ENCODE results near the gene VGF. TPM values are rescaled to one million over a fixed set of nuclear protein-coding genes. Genes with fewer than 3 reads are reported as not detected.
A peak's percentile ranks its signal among the peaks of the same experiment; 100 is the strongest.
"Not testable (repeated sequence)": the region's sequence is repeated elsewhere in the genome, so short reads cannot be mapped to it uniquely, and the experiment has no call there.

VGF gene
- total and polyA plus RNA-seq, 2 donors (not counting 3 experiments of a cell fraction or from before 2014, with no cell fraction given), result 0.03 TPM; not detected in 1

DNA sequence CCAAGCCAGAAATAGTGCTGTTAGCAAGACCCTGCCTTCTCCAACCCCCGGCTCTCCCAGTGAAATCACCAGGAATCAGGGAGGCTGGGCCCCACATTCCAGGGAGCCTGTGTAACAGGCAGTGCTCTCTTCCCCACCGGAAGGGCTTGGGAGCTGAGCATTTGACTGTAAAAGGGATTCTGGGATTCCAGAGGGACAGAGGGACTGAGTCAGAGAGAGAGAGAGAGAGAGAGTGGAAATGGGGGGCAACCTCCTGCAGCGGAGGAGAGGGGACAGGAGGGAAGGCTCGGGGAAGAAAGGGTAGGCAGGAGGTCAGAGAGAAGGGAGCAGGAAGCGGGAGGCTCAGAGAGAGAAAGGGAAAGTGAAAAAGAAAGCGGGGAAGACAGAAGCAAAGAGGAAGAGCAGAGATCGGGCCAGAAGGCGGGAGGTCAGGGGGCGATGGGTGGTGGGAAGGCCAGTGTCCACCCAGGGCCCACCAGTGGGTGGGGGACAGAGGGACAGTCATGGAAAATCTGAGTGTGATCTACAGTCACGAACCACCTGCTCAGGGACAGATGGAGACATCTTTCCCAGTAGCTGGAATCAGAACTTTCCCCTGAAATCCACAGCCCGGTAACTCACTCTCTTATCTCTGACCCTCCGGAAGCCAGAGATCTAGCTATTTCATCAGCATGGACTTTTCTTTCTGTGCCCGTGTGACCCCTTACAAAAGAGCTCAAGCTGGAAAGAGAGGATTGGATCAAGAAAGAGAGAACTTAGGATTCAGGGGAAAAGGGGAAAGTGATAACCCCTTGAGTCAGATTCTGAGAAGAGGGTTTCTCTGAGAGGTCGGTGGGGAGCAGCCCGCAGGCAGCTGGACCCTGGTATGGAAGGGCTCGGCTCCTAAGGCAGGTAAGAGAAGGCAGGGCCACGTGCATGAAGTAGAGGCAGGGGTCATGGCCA lies 43.1 kb downstream of the VGF start:
- Histone ChIP-seq H3K4me1 (ENCODE audit: control insufficient read depth, extremely low read depth, insufficient read depth, low read length) (peaks cover 70% of the 10 kb centered on the region), H3K4me2 (ENCODE audit: insufficient read depth, low read length) (peak overlapping the region; percentile 82), H3K27me3 (ENCODE audit: control insufficient read depth in 2 of 2, insufficient read depth in 2 of 2, low read length in 2 of 2) (no peaks in the 10 kb centered on the region), H3K9me3 (replicated peaks; ENCODE audit: control insufficient read depth, insufficient read depth, low read length) (no peaks in the 10 kb centered on the region), H3K9ac (replicated peaks; ENCODE audit: extremely low read depth, insufficient read depth, low read length) (peak overlapping the region; percentile 95), H3K9me1 (replicated peaks; ENCODE audit: control insufficient read depth, extremely low read depth, insufficient read depth, low read length) (no peaks in the 10 kb centered on the region), H3K36me3 (ENCODE audit: control insufficient read depth in 2 of 2, extremely low read depth in 1 of 2, insufficient read depth in 2 of 2, low read length in 2 of 2) (no peaks in the 10 kb centered on the region), H2AFZ (ENCODE audit: low read depth, low read length) (no peak overlapping the region), H4K20me1 (replicated peaks; ENCODE audit: control insufficient read depth, extremely low read depth, insufficient read depth, low read length) (no peaks in the 10 kb centered on the region), H3K4me3 (replicated peaks in 1 of 3; ENCODE audit: insufficient read depth in 1 of 3, low read depth in 1 of 3, low read length in 3 of 3) (peak overlapping the region in 2 of 3 experiments; percentile 16 to 30), H3K27ac (ENCODE audit: insufficient read depth, low read depth, low read length) (peak overlapping the region; percentile 83), H3K79me2 (ENCODE audit: control insufficient read depth, insufficient read depth, low read length) (peaks cover 23% of the 10 kb centered on the region)
- DNase-seq (ENCODE audit: low read depth, low spot score), result peak; percentile 96
- ChIA-PET POLR2A (interaction anchor here (1.1 to 3.9 kb wide), 9 partner anchors 9 to 35 kb away, joined by 3 to 49 read pairs (median 6); no protein-coding TSS in a partner anchor), CTCF (interaction anchor here (0.7 to 3.5 kb wide), 8 partner anchors 9 to 45 kb away, joined by 3 to 25 read pairs (median 7); no protein-coding TSS in a partner anchor)
- intact Hi-C loops (cut with micrococcal nuclease), result loop anchor here (1.0 to 10.0 kb wide), 3 partner anchors 10 to 1017 kb away; partner anchors contain the start of genes AP4M1 and MCM7
- BruUV-seq (replicated peaks), result no TSS peak
- FAIRE-seq, result peak; percentile 99
- dilution Hi-C loops (cut with MboI; ENCODE audit: extremely low pct_ligation_motif_present, low sequenced_read_pairs), result no loop called here
- TF ChIP-seq JUN (IDR thresholded peaks at IDR 0.05; ENCODE audit: borderline replicate concordance, insufficient read depth, insufficient read length, low read depth) (peak; percentile 83), POLR2A (IDR thresholded peaks at IDR 0.05; ENCODE audit: low read depth, low read length) (no peak), GATA2 (IDR thresholded peaks at IDR 0.05; ENCODE audit: insufficient read depth, insufficient read length, low read depth, low read length) (peak; percentile 73), MYC (IDR thresholded peaks at IDR 0.05; ENCODE audit: low read depth, low read length) (no peak), POLR2AphosphoS5 (IDR thresholded peaks at IDR 0.05; ENCODE audit: insufficient read depth, low read depth, low read length) (peak; percentile 95), FOS (IDR thresholded peaks at IDR 0.05; ENCODE audit: borderline replicate concordance, insufficient read depth, low read length) (peak; percentile 95), EZH2 (IDR thresholded peaks at IDR 0.05; ENCODE audit: borderline replicate concordance, low read depth, low read length, severe bottlenecking) (no peak)
- TF ChIP-seq, protein P1, sequence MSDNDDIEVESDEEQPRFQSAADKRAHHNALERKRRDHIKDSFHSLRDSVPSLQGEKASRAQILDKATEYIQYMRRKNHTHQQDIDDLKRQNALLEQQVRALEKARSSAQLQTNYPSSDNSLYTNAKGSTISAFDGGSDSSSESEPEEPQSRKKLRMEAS (IDR thresholded peaks at IDR 0.05; ENCODE audit: insufficient read depth, insufficient read length), result no peak
- TF ChIP-seq, protein P2, sequence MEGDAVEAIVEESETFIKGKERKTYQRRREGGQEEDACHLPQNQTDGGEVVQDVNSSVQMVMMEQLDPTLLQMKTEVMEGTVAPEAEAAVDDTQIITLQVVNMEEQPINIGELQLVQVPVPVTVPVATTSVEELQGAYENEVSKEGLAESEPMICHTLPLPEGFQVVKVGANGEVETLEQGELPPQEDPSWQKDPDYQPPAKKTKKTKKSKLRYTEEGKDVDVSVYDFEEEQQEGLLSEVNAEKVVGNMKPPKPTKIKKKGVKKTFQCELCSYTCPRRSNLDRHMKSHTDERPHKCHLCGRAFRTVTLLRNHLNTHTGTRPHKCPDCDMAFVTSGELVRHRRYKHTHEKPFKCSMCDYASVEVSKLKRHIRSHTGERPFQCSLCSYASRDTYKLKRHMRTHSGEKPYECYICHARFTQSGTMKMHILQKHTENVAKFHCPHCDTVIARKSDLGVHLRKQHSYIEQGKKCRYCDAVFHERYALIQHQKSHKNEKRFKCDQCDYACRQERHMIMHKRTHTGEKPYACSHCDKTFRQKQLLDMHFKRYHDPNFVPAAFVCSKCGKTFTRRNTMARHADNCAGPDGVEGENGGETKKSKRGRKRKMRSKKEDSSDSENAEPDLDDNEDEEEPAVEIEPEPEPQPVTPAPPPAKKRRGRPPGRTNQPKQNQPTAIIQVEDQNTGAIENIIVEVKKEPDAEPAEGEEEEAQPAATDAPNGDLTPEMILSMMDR (IDR thresholded peaks at IDR 0.05; ENCODE audit: extremely low read depth in 1 of 2, insufficient read depth in 1 of 2, low read depth in 1 of 2, low read length in 2 of 2), result no peak

DNA sequence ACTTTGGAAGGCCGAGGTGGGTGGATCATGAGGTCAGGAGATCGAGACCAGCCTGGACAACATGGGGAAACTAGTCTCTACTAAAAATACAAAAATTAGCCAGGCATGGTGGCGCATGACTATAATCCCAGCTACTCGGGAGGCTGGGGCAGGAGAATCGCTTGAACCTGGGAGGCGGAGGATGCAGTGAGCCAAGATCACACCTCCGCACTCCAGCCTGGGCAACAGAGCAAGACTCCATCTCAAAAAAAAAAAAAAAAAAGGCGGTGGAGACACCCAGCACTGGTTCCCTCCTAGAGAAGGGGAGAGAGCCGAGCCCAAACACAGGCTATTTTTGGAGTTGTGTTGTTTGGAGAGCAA lies 43.8 kb downstream of the VGF start:
- FAIRE-seq; H4K20me1 ChIP-seq (replicated peaks; ENCODE audit: control insufficient read depth, extremely low read depth, insufficient read depth, low read length); dilution Hi-C loops (cut with MboI; ENCODE audit: extremely low pct_ligation_motif_present, low sequenced_read_pairs); H3K9me1 ChIP-seq (replicated peaks; ENCODE audit: control insufficient read depth, extremely low read depth, insufficient read depth, low read length); H2AFZ ChIP-seq (ENCODE audit: low read depth, low read length); H3K27me3 ChIP-seq (ENCODE audit: control insufficient read depth in 2 of 2, insufficient read depth in 2 of 2, low read length in 2 of 2); DNase-seq (ENCODE audit: low read depth, low spot score); H3K9me3 ChIP-seq (replicated peaks; ENCODE audit: control insufficient read depth, insufficient read depth, low read length); H3K4me3 ChIP-seq (replicated peaks in 1 of 3; ENCODE audit: insufficient read depth in 1 of 3, low read depth in 1 of 3, low read length in 3 of 3); H3K4me2 ChIP-seq (ENCODE audit: insufficient read depth, low read length); H3K36me3 ChIP-seq (ENCODE audit: control insufficient read depth in 2 of 2, extremely low read depth in 1 of 2, insufficient read depth in 2 of 2, low read length in 2 of 2): not testable (repeated sequence)
- H3K27ac ChIP-seq (ENCODE audit: insufficient read depth, low read depth, low read length), result peak overlapping the region; percentile 83
- intact Hi-C loops (cut with micrococcal nuclease), result loop anchor here (10.0 kb wide), 1 partner anchor 1017 kb away; the partner anchor contains the start of genes AP4M1 and MCM7
- H3K79me2 ChIP-seq (ENCODE audit: control insufficient read depth, insufficient read depth, low read length), result peaks cover 20% of the 10 kb centered on the region
- POLR2A ChIA-PET, result interaction anchor here (1.1 to 3.9 kb wide), 5 partner anchors 9 to 27 kb away, joined by 4 to 49 read pairs (median 14); no protein-coding TSS in a partner anchor
- CTCF ChIA-PET, result interaction anchor here (1.0 to 3.5 kb wide), 4 partner anchors 9 to 26 kb away, joined by 3 to 25 read pairs (median 18); no protein-coding TSS in a partner anchor
- H3K9ac ChIP-seq (replicated peaks; ENCODE audit: extremely low read depth, insufficient read depth, low read length), result peak overlapping the region; percentile 95
- TSS peak; percentile 2 for BruUV-seq (replicated peaks)
- peaks cover 75% of the 10 kb centered on the region for H3K4me1 ChIP-seq (ENCODE audit: control insufficient read depth, extremely low read depth, insufficient read depth, low read length)

All from endothelial cell of umbilical vein (primary cell).